Activated T-helper 9 cell treated with anti-CD3 and anti-CD28 coated beads, Interleukin-2, amount 50 U/mL, for 16 hours (primary cell): ENCODE data around the gene CDKN2AIP.
"Not testable (repeated sequence)": the region's sequence is repeated elsewhere in the genome, so short reads cannot be mapped to it uniquely, and the experiment has no call there.

Experiments
- DNase-seq: peaks from one replicate; pipeline ENCODE4 v3.0.0-alpha.2; 2020; ENCODE audit warnings: low read depth

CDKN2AIP gene

GRCh38 chr4:183448436-183448835 lies 4.0 kb downstream of the CDKN2AIP start:
- DNase-seq = no peak

- no peak for DNase-seq
Measured at GRCh38 chr4:183449193-183449882, 4.9 kb downstream of the CDKN2AIP start.

DNA sequence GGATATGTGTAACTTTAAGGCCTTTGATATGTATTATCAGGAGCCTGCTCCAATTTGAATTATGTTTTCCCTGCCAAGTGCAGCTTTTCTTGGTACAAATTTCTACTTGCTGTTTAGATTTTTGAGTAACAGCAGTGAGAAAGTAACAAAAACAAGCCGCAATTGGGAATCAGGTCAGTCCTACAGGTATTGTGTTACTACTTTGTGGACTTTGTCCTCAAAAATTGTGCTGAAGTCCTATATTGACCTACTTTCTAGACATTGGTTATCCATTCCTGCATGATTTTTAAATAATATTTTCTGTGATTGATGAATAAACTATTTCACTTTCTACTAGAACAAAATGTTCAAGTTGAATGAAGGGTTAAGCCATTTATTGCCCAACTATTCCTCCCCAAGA lies 5.7 kb downstream of the CDKN2AIP start:
- DNase-seq = no peak

DNA sequence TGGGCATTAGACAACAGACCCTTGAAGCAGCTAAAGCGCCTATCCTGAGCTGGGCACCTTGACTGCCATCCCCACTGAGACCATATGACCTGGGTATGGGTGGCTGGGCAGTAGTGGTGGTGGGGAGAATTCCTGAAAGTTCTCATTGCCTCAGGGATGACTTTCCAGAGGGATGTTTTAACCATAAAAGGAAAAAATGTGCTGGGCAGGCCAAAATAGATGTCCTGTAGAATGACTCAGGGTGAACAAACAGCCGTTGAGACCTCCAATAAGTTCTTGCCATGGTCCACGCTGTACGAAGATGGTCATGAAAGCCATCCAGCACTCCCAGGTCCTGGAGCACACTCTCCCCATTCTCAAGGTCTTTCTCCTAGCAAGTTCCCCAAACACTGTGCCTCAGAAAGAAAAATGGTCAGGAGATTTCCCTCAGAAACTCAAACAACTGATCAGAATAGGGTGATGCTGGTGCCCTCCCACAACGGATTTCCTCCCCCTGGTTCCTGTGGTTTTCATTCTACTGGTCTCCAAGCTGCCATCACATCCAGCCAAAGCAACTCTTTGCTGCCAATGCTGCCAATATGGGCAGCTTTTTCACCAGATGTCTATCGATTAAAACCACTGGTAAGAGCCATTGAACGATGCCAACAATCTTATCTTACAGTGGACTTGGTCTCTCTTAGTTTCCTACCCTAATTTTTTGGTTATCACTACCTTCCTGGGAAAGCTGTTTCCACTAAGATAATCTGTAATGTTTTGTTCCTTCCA lies 11.2 kb downstream of the CDKN2AIP start:
- no peak for DNase-seq

DNA sequence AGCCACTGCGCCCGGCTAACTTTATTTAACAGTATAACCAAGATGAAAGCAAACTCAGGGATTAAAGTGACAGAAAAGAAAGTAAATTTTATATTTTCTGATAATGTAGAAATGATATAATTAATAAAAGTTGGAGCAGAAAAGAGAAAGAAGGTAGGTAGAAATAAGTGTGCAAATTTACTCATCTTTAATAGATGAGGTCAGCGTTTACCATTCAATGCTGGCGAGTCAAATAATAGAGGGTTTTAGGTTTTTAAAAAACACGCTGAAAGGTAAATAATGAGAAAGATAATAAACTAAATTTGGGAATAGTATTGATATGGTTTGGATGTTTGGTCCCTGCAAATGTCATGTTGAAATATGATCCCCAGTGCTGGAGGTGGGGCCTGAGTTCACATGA lies 13.6 kb downstream of the CDKN2AIP start:
- no peak for DNase-seq

GRCh38 chr4:183463903-183464619 lies 19.6 kb downstream of the CDKN2AIP start:
- not testable (repeated sequence) for DNase-seq

- DNase-seq = not testable (repeated sequence)
Measured at GRCh38 chr4:183465879-183466278, 21.4 kb downstream of the CDKN2AIP start.

DNA sequence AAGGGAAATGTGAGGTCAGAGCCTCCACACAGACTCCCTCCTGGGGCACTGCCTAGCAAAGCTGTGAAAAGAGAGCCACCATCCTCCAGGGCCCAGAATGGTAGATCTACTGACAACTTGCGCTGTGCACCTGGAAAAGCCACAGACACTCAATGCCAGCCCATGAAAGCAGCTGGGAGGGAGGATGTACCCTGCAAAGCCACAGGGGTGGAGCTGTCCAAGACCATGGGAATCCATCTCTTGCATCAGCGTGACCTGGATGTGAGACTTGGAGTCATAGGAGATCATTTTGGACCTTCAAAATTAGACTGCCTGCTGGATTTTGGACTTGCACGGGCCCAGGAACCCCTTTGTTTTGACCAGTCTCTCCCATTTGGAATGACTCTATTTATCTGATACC lies 22.8 kb downstream of the CDKN2AIP start:
- DNase-seq = no peak

- DNase-seq = no peak
Measured at GRCh38 chr4:183468210-183469095, 24.0 kb downstream of the CDKN2AIP start.

DNA sequence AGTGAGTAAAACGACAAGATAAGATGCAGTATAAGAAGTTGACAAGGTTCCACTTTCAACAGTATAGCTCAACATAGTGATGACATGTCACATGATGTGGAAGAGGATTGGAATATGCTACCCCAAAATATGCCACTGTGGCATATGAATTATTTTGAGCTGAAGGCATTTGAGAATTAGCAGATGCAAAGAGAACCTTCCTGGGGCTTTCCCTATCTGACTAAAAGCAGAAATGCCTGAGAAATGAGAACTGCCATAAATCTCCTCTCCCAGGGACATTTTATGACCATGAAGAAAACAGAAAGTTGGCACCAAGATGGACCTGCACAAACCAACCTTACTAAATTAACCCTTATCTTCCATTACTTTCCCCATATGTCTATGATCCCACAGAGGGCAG lies 24.8 kb downstream of the CDKN2AIP start:
- no peak for DNase-seq

DNA sequence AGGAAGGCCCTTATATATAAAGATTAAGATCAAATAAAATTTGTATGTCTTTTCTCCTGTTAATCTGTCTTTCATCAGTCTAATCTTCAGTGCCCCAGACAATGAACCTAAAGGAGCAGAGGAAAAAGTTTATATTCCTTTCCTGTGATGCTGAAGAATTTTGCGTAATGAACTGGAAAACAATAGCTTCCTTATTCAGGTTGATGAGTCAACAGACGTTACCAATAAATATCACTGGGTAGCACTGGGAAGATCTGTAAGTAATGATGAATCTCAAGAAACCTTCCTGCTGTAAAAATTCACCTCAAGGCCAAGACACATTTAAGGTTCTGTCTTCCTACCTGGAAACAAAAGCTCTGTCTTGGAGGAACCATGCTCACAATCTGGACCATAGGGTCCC lies 25.5 kb downstream of the CDKN2AIP start:
- DNase-seq = no peak

GRCh38 chr4:183470821-183471220 lies 26.4 kb downstream of the CDKN2AIP start:
- DNase-seq = no peak

- DNase-seq = peak; percentile 67
Measured at GRCh38 chr4:183471946-183472708, 27.7 kb downstream of the CDKN2AIP start.

GRCh38 chr4:183478123-183478522 lies 33.7 kb downstream of the CDKN2AIP start:
- no peak for DNase-seq

GRCh38 chr4:183478926-183479325 lies 34.5 kb downstream of the CDKN2AIP start:
- DNase-seq = no peak

DNA sequence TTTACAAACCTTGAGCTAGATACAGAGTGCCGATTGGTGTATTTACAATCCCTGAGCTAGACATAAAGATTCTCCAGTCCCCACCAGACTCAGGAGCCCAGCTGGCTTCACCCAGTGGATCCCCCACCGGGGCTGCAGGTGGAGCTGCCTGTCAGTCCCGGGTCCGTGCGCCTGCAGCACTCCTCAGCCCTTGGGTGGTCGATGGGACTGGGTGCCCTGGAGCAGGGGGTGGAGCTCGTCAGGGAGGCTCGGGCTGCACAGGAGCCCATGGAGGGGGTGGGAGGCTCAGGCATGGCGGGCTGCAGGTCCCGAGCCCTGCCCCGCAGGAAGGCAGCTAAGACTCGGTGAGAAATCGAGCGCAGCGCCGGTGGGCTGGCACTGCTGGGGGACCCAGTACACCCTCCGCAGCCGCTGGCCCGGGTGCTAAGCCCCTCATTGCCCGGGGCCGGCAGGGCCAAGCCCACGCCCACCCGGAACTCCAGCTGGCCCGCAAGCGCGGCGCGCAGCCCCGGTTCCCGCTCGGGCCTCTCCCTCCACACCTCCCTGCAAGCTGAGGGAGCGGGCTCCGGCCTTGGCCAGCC lies 38.2 kb downstream of the CDKN2AIP start:
- not testable (repeated sequence) for DNase-seq

GRCh38 chr4:183483997-183484396 lies 39.6 kb downstream of the CDKN2AIP start:
- DNase-seq = no peak

GRCh38 chr4:183485411-183486160 lies 41.1 kb downstream of the CDKN2AIP start:
- no peak for DNase-seq

GRCh38 chr4:183492791-183493222 lies 48.4 kb downstream of the CDKN2AIP start:
- DNase-seq = no peak

- DNase-seq = no peak
Measured at GRCh38 chr4:183493246-183493645, 48.8 kb downstream of the CDKN2AIP start.
